CD4-positive, alpha-beta T cell (primary cell): ENCODE results near the gene ADGRL3. TPM values are rescaled to one million over a fixed set of nuclear protein-coding genes. Genes with fewer than 3 reads are reported as not detected.

Experiments
- ATAC-seq: fragments of 200-7000 bp; cut with Tn5 transposase; one replicate; pipeline ENCODE4 v1.10.0; 2022; ENCODE audit warnings: mild to moderate bottlenecking; ENCODE audit not compliant: poor library complexity
- CTCF ChIA-PET: fragments of 350-600 bp; sonication (Branson Sonifier 250); formaldehyde crosslinking; loops from one replicate; lab custom pipeline; 2021; ENCODE audit warnings: antibody characterized with exemption, inconsistent platforms; lab: Charles Lee
- POLR2A ChIA-PET: fragments of 350-600 bp; sonication (Branson Sonifier 250); formaldehyde crosslinking; loops from one replicate; lab custom pipeline; 2021; ENCODE audit warnings: antibody characterized with exemption, inconsistent platforms; lab: Charles Lee
- DNase-seq, 14 experiments: peaks; one replicate each; pipeline ENCODE4 v3.0.0-alpha.2; 2013 to 2020; ENCODE audit warnings: mixed read lengths in 2 of 14
- H3K27ac ChIP-seq, 2 donors: one replicate each; pipeline versions ENCODE4 v1.5.1 to v1.7.0; 2013; ENCODE audit warnings: low read length in 2 of 2, low read depth in 1 of 2, mild to moderate bottlenecking in 1 of 2
- H3K27me3 ChIP-seq, 2 experiments: 1 replicate in 1 of 2; 2 replicates in 1 of 2; pipeline versions ENCODE4 v1.6.1 to v1.7.0; 2013; ENCODE audit warnings: low read length in 2 of 2, control low read depth in 1 of 2, mild to moderate bottlenecking in 1 of 2, moderate library complexity in 1 of 2; ENCODE audit not compliant: insufficient read depth in 2 of 2, control insufficient read depth in 1 of 2
- H3K36me3 ChIP-seq: one replicate; pipeline ENCODE4 v1.6.1; 2013; ENCODE audit warnings: low read length, control low read depth; ENCODE audit not compliant: insufficient read depth
- H3K4me1 ChIP-seq: one replicate; pipeline ENCODE4 v1.6.1; 2013; ENCODE audit warnings: low read length, control low read depth; ENCODE audit not compliant: insufficient read depth
- H3K4me3 ChIP-seq: one replicate; pipeline ENCODE4 v1.5.1; 2013; ENCODE audit warnings: mild to moderate bottlenecking, low read length, moderate library complexity
- H3K9me3 ChIP-seq, 2 experiments: 1 replicate in 1 of 2; 2 replicates in 1 of 2; pipeline versions ENCODE4 v1.6.1 to v1.7.0; 2013; ENCODE audit warnings: low read length in 2 of 2, mild to moderate bottlenecking in 2 of 2, control low read depth in 1 of 2, moderate library complexity in 1 of 2; ENCODE audit not compliant: control insufficient read depth in 1 of 2, insufficient read depth in 1 of 2
- H3K27ac Mint-ChIP-seq: one replicate; pipeline ENCODE4 v1.8.0; 2020; ENCODE audit warnings: mixed read lengths
- H3K27me3 Mint-ChIP-seq: one replicate; pipeline ENCODE4 v1.8.0; 2021; ENCODE audit warnings: mixed read lengths
- H3K36me3 Mint-ChIP-seq: one replicate; pipeline ENCODE4 v1.8.0; 2021; ENCODE audit warnings: low read depth, mixed read lengths
- H3K4me1 Mint-ChIP-seq: one replicate; pipeline ENCODE4 v1.8.0; 2021; ENCODE audit warnings: low read depth, mixed read lengths
- H3K4me3 Mint-ChIP-seq: one replicate; pipeline ENCODE4 v1.8.0; 2020; ENCODE audit warnings: mild to moderate bottlenecking, mixed read lengths
- H3K9me3 Mint-ChIP-seq: one replicate; pipeline ENCODE4 v1.8.0; 2020; ENCODE audit warnings: mixed read lengths
- CTCF ChIP-seq: fragments of 200-600 bp; IDR thresholded peaks from one replicate; pipeline ENCODE4 v1.8.0; 2022; ENCODE audit warnings: antibody characterized with exemption, mild to moderate bottlenecking
- intact Hi-C, 2 experiments: fragments of 100-400 bp; cut with DNase I in 1 of 2; cut with micrococcal nuclease in 1 of 2; formaldehyde crosslinking; loops; one replicate each; pipeline versions ENCODE4 v1.15.1 to v1.9.0; 2023 to 2025; cut with DNase I, micrococcal nuclease
- total RNA-seq, 174 experiments: library from RNA in 2 of 174; stranded (reverse) in 2 of 174; gene quantifications; one replicate each; pipeline ENCODE4 v1.2.3 and lab custom pipeline; 2021 to 2026

The ADGRL3 gene
- total RNA-seq, 2 experiments from 2014 or later: not detected

- no peak for ATAC-seq
- DNase-seq: no peak
- H3K36me3 ChIP-seq: no peaks in the 10 kb centered on the region
- no peak overlapping the region for H3K4me3 Mint-ChIP-seq
- no peaks in the 10 kb centered on the region for H3K27me3 ChIP-seq
- ChIA-PET CTCF (no interaction called here), POLR2A (no interaction called here)
- no peaks in the 10 kb centered on the region for H3K36me3 Mint-ChIP-seq
- peaks cover 13% of the 10 kb centered on the region for H3K9me3 Mint-ChIP-seq
- H3K9me3 ChIP-seq: peaks cover 0 to 3% of the 10 kb centered on the region in 2 experiments
- no peaks in the 10 kb centered on the region for H3K27me3 Mint-ChIP-seq
- intact Hi-C loops: no loop called here
- no peak overlapping the region for H3K27ac Mint-ChIP-seq
- TF ChIP-seq CTCF: no peak
- no peaks in the 10 kb centered on the region for H3K4me1 Mint-ChIP-seq
- H3K4me1 ChIP-seq: no peaks in the 10 kb centered on the region
- no peak overlapping the region for H3K4me3 ChIP-seq
- H3K27ac ChIP-seq: no peak overlapping the region
Observed at GRCh38 chr4:61531188-61531587, 331.1 kb downstream of the ADGRL3 start.

- H3K27me3 ChIP-seq: no peaks in the 10 kb centered on the region
- no peak for TF ChIP-seq CTCF
- H3K27ac ChIP-seq: no peak overlapping the region
- DNase-seq: no peak
- ChIA-PET POLR2A (interaction anchor here (0.6 kb wide), 1 partner anchor 8 kb away, joined by 3 read pairs; no protein-coding TSS in a partner anchor), CTCF (no interaction called here)
- H3K36me3 ChIP-seq: no peaks in the 10 kb centered on the region
- no peak for ATAC-seq
- no peak overlapping the region for H3K27ac Mint-ChIP-seq
- H3K27me3 Mint-ChIP-seq: no peaks in the 10 kb centered on the region
- peaks cover 0 to 3% of the 10 kb centered on the region in 2 experiments for H3K9me3 ChIP-seq
- H3K4me3 Mint-ChIP-seq: no peak overlapping the region
- H3K4me3 ChIP-seq: no peak overlapping the region
- intact Hi-C loops: no loop called here
- peaks cover 16% of the 10 kb centered on the region for H3K9me3 Mint-ChIP-seq
- no peaks in the 10 kb centered on the region for H3K4me1 ChIP-seq
- no peaks in the 10 kb centered on the region for H3K36me3 Mint-ChIP-seq
- H3K4me1 Mint-ChIP-seq: no peaks in the 10 kb centered on the region
Observed at GRCh38 chr4:61532336-61533000, 332.3 kb downstream of the ADGRL3 start.

GRCh38 chr4:61533140-61533539 is 333.0 kb downstream of the ADGRL3 start:
- H3K4me3 Mint-ChIP-seq: no peak overlapping the region
- H3K4me1 ChIP-seq: no peaks in the 10 kb centered on the region
- H3K4me1 Mint-ChIP-seq: no peaks in the 10 kb centered on the region
- H3K27me3 ChIP-seq: no peaks in the 10 kb centered on the region
- H3K4me3 ChIP-seq: no peak overlapping the region
- peaks cover 18% of the 10 kb centered on the region for H3K9me3 Mint-ChIP-seq
- H3K9me3 ChIP-seq: peaks cover 0 to 4% of the 10 kb centered on the region in 2 experiments
- ChIA-PET POLR2A (no interaction called here), CTCF (no interaction called here)
- DNase-seq (no peak), ATAC-seq (no peak)
- no peak overlapping the region for H3K27ac ChIP-seq
- no peak overlapping the region for H3K27ac Mint-ChIP-seq
- no peaks in the 10 kb centered on the region for H3K36me3 ChIP-seq
- intact Hi-C loops: no loop called here
- no peaks in the 10 kb centered on the region for H3K36me3 Mint-ChIP-seq
- no peak for TF ChIP-seq CTCF
- H3K27me3 Mint-ChIP-seq: no peaks in the 10 kb centered on the region
